CD8-positive, alpha-beta memory T cell (primary cell): ENCODE results near the gene ZFY. TPM values are rescaled to one million over a fixed set of nuclear protein-coding genes. Genes with fewer than 3 reads are reported as not detected.

ENCODE experiments used
- CTCF ChIA-PET: fragments of 350-600 bp; sonication (Branson Sonifier 250); formaldehyde crosslinking; loops from one replicate; lab custom pipeline; 2021; ENCODE audit warnings: antibody characterized with exemption; lab: Charles Lee
- POLR2A ChIA-PET: fragments of 350-600 bp; sonication (Branson Sonifier 250); formaldehyde crosslinking; loops from one replicate; lab custom pipeline; 2021; ENCODE audit warnings: antibody characterized with exemption; lab: Charles Lee
- DNase-seq, 5 donors: peaks; one replicate each; pipeline versions ENCODE4 v3.0.0 to v3.0.0-alpha.2; 2020 to 2022; ENCODE audit warnings: mixed read lengths in 1 of 5
- H3K27ac ChIP-seq: one replicate; pipeline ENCODE4 v1.7.0; 2013; ENCODE audit warnings: low read depth, mild to moderate bottlenecking, low read length, moderate library complexity
- H3K27me3 ChIP-seq: 2 replicates; pipeline ENCODE4 v1.7.0; 2013; ENCODE audit warnings: low read length, mild to moderate bottlenecking; ENCODE audit not compliant: insufficient read depth, poor library complexity, severe bottlenecking
- H3K36me3 ChIP-seq: 2 replicates; pipeline ENCODE4 v1.7.0; 2013; ENCODE audit warnings: mild to moderate bottlenecking, low read length, moderate library complexity; ENCODE audit not compliant: insufficient read depth
- H3K4me1 ChIP-seq: 2 replicates; pipeline ENCODE4 v1.7.0; 2013; ENCODE audit warnings: mild to moderate bottlenecking, low read length, moderate library complexity; ENCODE audit not compliant: insufficient read depth
- H3K4me3 ChIP-seq: 2 replicates; pipeline ENCODE4 v1.7.0; 2013; ENCODE audit warnings: mild to moderate bottlenecking, low read length
- H3K9me3 ChIP-seq: 2 replicates; pipeline ENCODE4 v1.7.0; 2013; ENCODE audit warnings: mild to moderate bottlenecking, low read length
- H3K27ac Mint-ChIP-seq, 8 donors: one replicate each; pipeline ENCODE4 v1.8.0; 2020 to 2021; ENCODE audit warnings: mixed read lengths in 8 of 8, mild to moderate bottlenecking in 6 of 8, inconsistent platforms in 3 of 8, moderate library complexity in 3 of 8
- H3K27me3 Mint-ChIP-seq, 2 donors: one replicate each; pipeline ENCODE4 v1.8.0; 2020 to 2021; ENCODE audit warnings: mixed read lengths in 2 of 2, mild to moderate bottlenecking in 1 of 2, moderate library complexity in 1 of 2
- H3K36me3 Mint-ChIP-seq, 3 donors: one replicate each; pipeline ENCODE4 v1.8.0; 2020 to 2021; ENCODE audit warnings: mixed read lengths in 3 of 3, inconsistent platforms in 1 of 3, mild to moderate bottlenecking in 1 of 3
- H3K4me1 Mint-ChIP-seq, 3 donors: one replicate each; pipeline ENCODE4 v1.8.0; 2020 to 2021; ENCODE audit warnings: mixed read lengths in 3 of 3, inconsistent platforms in 1 of 3, mild to moderate bottlenecking in 1 of 3
- H3K4me3 Mint-ChIP-seq, 7 donors: one replicate each; pipeline ENCODE4 v1.8.0; 2020 to 2021; ENCODE audit warnings: mixed read lengths in 7 of 7, mild to moderate bottlenecking in 6 of 7, moderate library complexity in 4 of 7, inconsistent platforms in 2 of 7
- H3K9me3 Mint-ChIP-seq, 5 donors: one replicate each; pipeline ENCODE4 v1.8.0; 2020 to 2022; ENCODE audit warnings: mixed read lengths in 5 of 5, mild to moderate bottlenecking in 3 of 5, moderate library complexity in 2 of 5, inconsistent platforms in 1 of 5
- polyA plus RNA-seq: library from polyadenylated mRNA; unstranded; fragments of 300-500 nt; fragmentation: Illumina TruSeq; gene quantifications from one replicate; pipeline ENCODE4 v1.2.3, GENCODE V29; 2021
- total RNA-seq, 2 experiments: library from RNA; stranded (reverse); gene quantifications; one replicate each; pipeline ENCODE4 v1.2.3, GENCODE V29; 2021

ZFY gene
- total and polyA plus RNA-seq, 3 experiments from 2014 or later, result 22.9 to 27.4 TPM; not detected in 1

- no peaks in the 10 kb centered on the region for H3K27me3 ChIP-seq
- H3K9me3 ChIP-seq, result no peaks in the 10 kb centered on the region
- DNase-seq, result no peak
- peaks cover 0 to 48% (median 0%) of the 10 kb centered on the region in 3 donors for H3K36me3 Mint-ChIP-seq
- H3K4me3 Mint-ChIP-seq, result no peak overlapping the region
- no peaks in the 10 kb centered on the region for H3K36me3 ChIP-seq
- H3K27me3 Mint-ChIP-seq, result no peaks in the 10 kb centered on the region
- no peak overlapping the region for H3K4me3 ChIP-seq
- peaks cover 0 to 69% (median 0%) of the 10 kb centered on the region in 3 donors for H3K4me1 Mint-ChIP-seq
- POLR2A ChIA-PET, result interaction anchor here (0.7 kb wide), 1 partner anchor 21 kb away, joined by 3 read pairs; the partner anchor contains the start of gene ZFY
- no peak overlapping the region for H3K27ac Mint-ChIP-seq
- H3K4me1 ChIP-seq, result no peaks in the 10 kb centered on the region
- H3K9me3 Mint-ChIP-seq, result no peaks in the 10 kb centered on the region
- H3K27ac ChIP-seq, result no peak overlapping the region
- CTCF ChIA-PET, result interaction anchor here (1.6 kb wide), 1 partner anchor 19 kb away, joined by 3 read pairs; no protein-coding TSS in a partner anchor
Measured at GRCh38 chrY:2955561-2955960, 20.4 kb downstream of the ZFY start.

DNA sequence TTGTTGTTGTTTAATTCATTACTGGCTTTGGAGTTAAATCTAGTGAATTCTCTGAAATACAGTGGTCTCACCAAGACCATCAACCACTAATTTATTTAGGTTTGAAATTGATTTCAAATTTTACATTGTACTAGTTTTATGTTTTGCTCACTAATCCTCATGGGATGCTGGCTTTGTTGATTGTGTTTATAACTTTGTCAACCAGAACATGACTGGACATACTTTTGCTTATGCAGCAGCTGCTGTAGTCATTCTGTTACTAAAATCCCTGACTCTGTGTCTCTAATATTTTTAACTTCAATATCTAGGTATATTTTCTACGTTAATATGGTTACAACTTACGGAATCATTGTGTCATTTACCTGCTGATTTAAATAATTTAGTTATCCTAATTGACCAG, 26.9 kb downstream of the ZFY start:
- Mint-ChIP-seq H3K27me3 (no peaks in the 10 kb centered on the region), H3K4me1 (peaks cover 0 to 47% (median 0%) of the 10 kb centered on the region in 3 donors), H3K27ac (no peak overlapping the region), H3K4me3 (no peak overlapping the region), H3K9me3 (no peaks in the 10 kb centered on the region), H3K36me3 (peaks cover 0 to 42% (median 0%) of the 10 kb centered on the region in 3 donors)
- Histone ChIP-seq H3K27ac (no peak overlapping the region), H3K4me1 (no peaks in the 10 kb centered on the region), H3K9me3 (no peaks in the 10 kb centered on the region), H3K27me3 (no peaks in the 10 kb centered on the region), H3K4me3 (no peak overlapping the region), H3K36me3 (peaks cover 6% of the 10 kb centered on the region)
- POLR2A ChIA-PET, result no interaction called here
- CTCF ChIA-PET, result no interaction called here
- DNase-seq, result no peak

DNA sequence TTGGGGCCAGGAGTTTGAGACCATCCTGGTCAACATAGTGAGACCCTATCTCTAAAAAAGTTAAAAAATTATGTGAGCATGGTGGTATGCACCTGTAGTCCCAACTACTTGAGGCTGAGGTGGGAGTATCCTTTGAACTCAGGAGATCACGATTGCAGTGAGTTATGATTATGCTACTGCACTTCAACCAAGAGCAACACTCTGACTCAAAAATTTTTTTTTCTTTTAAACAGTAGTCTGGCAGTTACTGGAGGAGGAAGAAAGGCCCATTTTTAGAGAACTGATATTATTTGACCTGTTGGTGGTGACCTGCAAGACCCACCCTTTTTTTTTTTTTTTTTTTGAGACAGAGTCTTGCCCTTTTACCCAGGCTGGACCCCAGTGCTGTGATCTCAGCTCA, 29.6 kb downstream of the ZFY start:
- H3K27ac Mint-ChIP-seq, result no peak overlapping the region
- no peak overlapping the region for H3K4me3 Mint-ChIP-seq
- peaks cover 6% of the 10 kb centered on the region for H3K36me3 ChIP-seq
- peaks cover 9% of the 10 kb centered on the region for H3K4me1 ChIP-seq
- H3K36me3 Mint-ChIP-seq, result peaks cover 0 to 27% (median 0%) of the 10 kb centered on the region in 3 donors
- no peak overlapping the region for H3K4me3 ChIP-seq
- ChIA-PET CTCF (no interaction called here), POLR2A (no interaction called here)
- peaks cover 0 to 51% (median 0%) of the 10 kb centered on the region in 3 donors for H3K4me1 Mint-ChIP-seq
- H3K27me3 ChIP-seq, result no peaks in the 10 kb centered on the region
- H3K27ac ChIP-seq, result no peak overlapping the region
- H3K9me3 ChIP-seq, result no peaks in the 10 kb centered on the region
- H3K9me3 Mint-ChIP-seq, result no peaks in the 10 kb centered on the region
- no peaks in the 10 kb centered on the region for H3K27me3 Mint-ChIP-seq
- DNase-seq, result no peak

DNA sequence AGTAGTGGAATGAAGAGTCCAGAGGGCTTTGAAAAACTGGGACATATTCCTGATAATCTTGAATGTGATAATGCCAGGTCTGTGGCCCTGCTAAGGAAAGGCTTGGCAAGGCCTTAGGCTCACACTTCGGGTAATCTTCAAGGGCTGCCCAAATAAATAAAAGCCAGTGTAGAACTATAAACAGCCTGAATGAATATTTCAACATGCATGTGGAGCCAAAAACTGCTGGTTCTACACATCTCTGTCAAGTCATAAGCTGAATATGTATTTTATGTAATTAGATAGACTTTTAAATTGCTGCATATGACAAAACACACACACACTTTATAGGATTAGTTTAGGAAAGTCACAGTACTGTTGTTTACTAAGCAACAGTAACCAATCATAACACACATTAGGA, 30.4 kb downstream of the ZFY start:
- no peak for DNase-seq
- Mint-ChIP-seq H3K27ac (no peak overlapping the region), H3K36me3 (peaks cover 0 to 22% (median 0%) of the 10 kb centered on the region in 3 donors), H3K27me3 (no peaks in the 10 kb centered on the region), H3K4me3 (no peak overlapping the region), H3K4me1 (peaks cover 0 to 52% (median 0%) of the 10 kb centered on the region in 3 donors), H3K9me3 (no peaks in the 10 kb centered on the region)
- Histone ChIP-seq H3K4me3 (no peak overlapping the region), H3K36me3 (peaks cover 6% of the 10 kb centered on the region), H3K9me3 (no peaks in the 10 kb centered on the region), H3K4me1 (peaks cover 9% of the 10 kb centered on the region), H3K27me3 (no peaks in the 10 kb centered on the region), H3K27ac (no peak overlapping the region)
- ChIA-PET POLR2A (no interaction called here), CTCF (no interaction called here)

DNA sequence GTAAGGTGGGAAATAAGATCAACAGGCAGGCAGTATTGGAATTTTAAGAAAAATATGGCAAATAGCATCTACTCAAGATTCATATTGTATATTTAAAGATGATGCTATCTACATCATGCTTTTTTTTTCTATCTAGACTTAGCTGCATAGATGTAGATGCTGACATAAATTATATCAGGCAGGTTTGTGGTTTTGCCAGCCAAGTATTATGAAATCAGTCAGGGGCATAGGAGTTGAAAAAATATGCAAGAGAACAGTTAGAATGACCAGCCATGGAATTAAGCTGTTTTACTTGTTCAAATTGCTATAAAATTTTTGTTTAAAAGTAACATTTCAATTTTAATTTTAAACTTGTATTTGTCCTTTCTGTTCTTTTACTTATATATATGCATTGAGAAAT, 34.4 kb downstream of the ZFY start:
- Histone ChIP-seq H3K4me1 (peaks cover 9% of the 10 kb centered on the region), H3K27ac (no peak overlapping the region), H3K36me3 (no peaks in the 10 kb centered on the region), H3K9me3 (no peaks in the 10 kb centered on the region), H3K27me3 (no peaks in the 10 kb centered on the region), H3K4me3 (no peak overlapping the region)
- H3K4me1 Mint-ChIP-seq, result peaks cover 0 to 59% (median 0%) of the 10 kb centered on the region in 3 donors
- no peaks in the 10 kb centered on the region for H3K9me3 Mint-ChIP-seq
- H3K4me3 Mint-ChIP-seq, result no peak overlapping the region
- H3K36me3 Mint-ChIP-seq, result peaks cover 0 to 27% (median 0%) of the 10 kb centered on the region in 3 donors
- peak overlapping the region in 1 of 8 donors; percentile 44 for H3K27ac Mint-ChIP-seq
- DNase-seq, result no peak
- POLR2A ChIA-PET, result no interaction called here
- CTCF ChIA-PET, result no interaction called here
- H3K27me3 Mint-ChIP-seq, result no peaks in the 10 kb centered on the region

- Histone ChIP-seq H3K27me3 (no peaks in the 10 kb centered on the region), H3K27ac (no peak overlapping the region), H3K4me3 (no peak overlapping the region), H3K9me3 (no peaks in the 10 kb centered on the region), H3K4me1 (peaks cover 9% of the 10 kb centered on the region), H3K36me3 (no peaks in the 10 kb centered on the region)
- Mint-ChIP-seq H3K36me3 (peaks cover 0 to 40% (median 0%) of the 10 kb centered on the region in 3 donors), H3K27ac (no peak overlapping the region), H3K4me1 (peaks cover 0 to 44% (median 0%) of the 10 kb centered on the region in 3 donors), H3K4me3 (no peak overlapping the region), H3K9me3 (no peaks in the 10 kb centered on the region), H3K27me3 (no peaks in the 10 kb centered on the region)
- CTCF ChIA-PET, result no interaction called here
- no peak for DNase-seq
- POLR2A ChIA-PET, result no interaction called here
Measured at GRCh38 chrY:2972708-2973107, 37.5 kb downstream of the ZFY start.

DNA sequence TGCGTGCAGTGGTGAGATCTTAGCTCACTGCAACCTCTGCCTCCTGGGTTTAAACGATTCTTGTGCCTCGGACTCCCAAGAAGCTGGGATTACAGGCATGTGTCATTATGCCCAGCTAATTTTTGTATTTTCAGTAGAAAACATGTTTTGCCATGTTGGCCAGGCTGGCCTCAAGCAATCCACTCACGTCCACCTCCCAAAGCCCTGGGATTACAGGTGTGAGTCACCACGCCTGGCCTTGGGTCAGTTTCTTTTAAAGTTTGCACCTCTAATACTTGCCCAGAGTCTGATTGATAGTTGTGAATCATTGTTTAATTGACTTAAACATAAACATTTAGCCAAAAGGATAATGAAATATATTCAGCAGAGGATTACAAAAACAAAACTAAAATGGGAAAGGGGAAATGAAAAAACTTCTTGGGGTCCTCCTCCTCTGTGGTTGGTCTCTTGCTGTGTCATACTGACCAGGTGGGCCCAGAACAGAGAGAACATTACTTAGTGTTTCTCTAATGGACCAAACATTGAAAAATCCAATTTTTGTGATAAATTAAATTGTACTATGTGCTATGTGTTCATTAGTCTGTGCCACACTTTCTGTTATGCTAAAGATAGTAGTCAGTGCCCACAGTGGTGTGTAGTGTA, 38.0 kb downstream of the ZFY start:
- CTCF ChIA-PET, result no interaction called here
- H3K9me3 Mint-ChIP-seq, result no peaks in the 10 kb centered on the region
- Histone ChIP-seq H3K4me1 (peaks cover 9% of the 10 kb centered on the region), H3K9me3 (no peaks in the 10 kb centered on the region), H3K36me3 (no peaks in the 10 kb centered on the region), H3K4me3 (no peak overlapping the region), H3K27me3 (no peaks in the 10 kb centered on the region), H3K27ac (no peak overlapping the region)
- POLR2A ChIA-PET, result no interaction called here
- peaks cover 0 to 44% (median 0%) of the 10 kb centered on the region in 3 donors for H3K4me1 Mint-ChIP-seq
- no peaks in the 10 kb centered on the region for H3K27me3 Mint-ChIP-seq
- H3K4me3 Mint-ChIP-seq, result no peak overlapping the region
- H3K27ac Mint-ChIP-seq, result no peak overlapping the region
- DNase-seq, result no peak
- H3K36me3 Mint-ChIP-seq, result peaks cover 0 to 45% (median 0%) of the 10 kb centered on the region in 3 donors

GRCh38 chrY:2979283-2979682, 44.1 kb downstream of the ZFY start:
- Mint-ChIP-seq H3K27me3 (no peaks in the 10 kb centered on the region), H3K27ac (no peak overlapping the region), H3K9me3 (no peaks in the 10 kb centered on the region), H3K4me1 (no peaks in the 10 kb centered on the region), H3K4me3 (no peak overlapping the region), H3K36me3 (peaks cover 0 to 52% (median 0%) of the 10 kb centered on the region in 3 donors)
- H3K4me1 ChIP-seq, result no peaks in the 10 kb centered on the region
- no peak overlapping the region for H3K27ac ChIP-seq
- H3K36me3 ChIP-seq, result no peaks in the 10 kb centered on the region
- H3K4me3 ChIP-seq, result no peak overlapping the region
- ChIA-PET CTCF (no interaction called here), POLR2A (no interaction called here)
- no peak for DNase-seq
- H3K27me3 ChIP-seq, result no peaks in the 10 kb centered on the region
- H3K9me3 ChIP-seq, result no peaks in the 10 kb centered on the region
